ENCODE results near the gene FAM76A. TPM values are rescaled to one million over a fixed set of nuclear protein-coding genes. Genes with fewer than 3 reads are reported as not detected.

Gene FAM76A
- total RNA-seq, 1 donor from 2014 or later, result 9.1 TPM

- H3K27me3 Mint-ChIP-seq (ENCODE audit: unreplicated experiment), result no peaks in the 10 kb centered on the region
- no peaks in the 10 kb centered on the region for H3K9me3 Mint-ChIP-seq (ENCODE audit: unreplicated experiment)
- no peaks in the 10 kb centered on the region for H3K36me3 Mint-ChIP-seq (ENCODE audit: unreplicated experiment)
- no peak for DNase-seq
- H3K4me1 Mint-ChIP-seq (ENCODE audit: low read depth, unreplicated experiment), result no peaks in the 10 kb centered on the region
- no peak for TF ChIP-seq CTCF (IDR thresholded peaks at IDR 0.05; ENCODE audit: partially characterized antibody, unreplicated experiment)
- H3K4me3 Mint-ChIP-seq (ENCODE audit: unreplicated experiment), result no peak overlapping the region
- H3K27ac Mint-ChIP-seq (ENCODE audit: unreplicated experiment), result no peak overlapping the region
Measured at GRCh38 chr1:27763358-27763757, 37.6 kb downstream of the FAM76A start.

GRCh38 chr1:27770293-27770830 is 44.6 kb downstream of the FAM76A start:
- Mint-ChIP-seq H3K27me3 (ENCODE audit: unreplicated experiment) (no peaks in the 10 kb centered on the region), H3K9me3 (ENCODE audit: unreplicated experiment) (peaks cover 4% of the 10 kb centered on the region), H3K36me3 (ENCODE audit: unreplicated experiment) (no peaks in the 10 kb centered on the region), H3K4me1 (ENCODE audit: low read depth, unreplicated experiment) (peaks cover 5% of the 10 kb centered on the region), H3K4me3 (ENCODE audit: unreplicated experiment) (no peak overlapping the region), H3K27ac (ENCODE audit: unreplicated experiment) (no peak overlapping the region)
- no peak for TF ChIP-seq CTCF (IDR thresholded peaks at IDR 0.05; ENCODE audit: partially characterized antibody, unreplicated experiment)
- no peak for DNase-seq

GRCh38 chr1:27772036-27772931 is 46.5 kb downstream of the FAM76A start:
- peaks cover 8% of the 10 kb centered on the region for H3K9me3 Mint-ChIP-seq (ENCODE audit: unreplicated experiment)
- peaks cover 9% of the 10 kb centered on the region for H3K4me1 Mint-ChIP-seq (ENCODE audit: low read depth, unreplicated experiment)
- no peaks in the 10 kb centered on the region for H3K27me3 Mint-ChIP-seq (ENCODE audit: unreplicated experiment)
- TF ChIP-seq CTCF (IDR thresholded peaks at IDR 0.05; ENCODE audit: partially characterized antibody, unreplicated experiment), result no peak
- peak overlapping the region; percentile 78 for H3K4me3 Mint-ChIP-seq (ENCODE audit: unreplicated experiment)
- H3K36me3 Mint-ChIP-seq (ENCODE audit: unreplicated experiment), result no peaks in the 10 kb centered on the region
- peak overlapping the region; percentile 83 for H3K27ac Mint-ChIP-seq (ENCODE audit: unreplicated experiment)
- DNase-seq, result no peak

GRCh38 chr1:27772932-27773825 is 47.4 kb downstream of the FAM76A start, which contains the start of gene STX12:
STX12 (plus strand) TSS chr1:27773219; CDS start chr1:27773308, 89 bp downstream.
- Mint-ChIP-seq H3K4me1 (ENCODE audit: low read depth, unreplicated experiment) (peaks cover 9% of the 10 kb centered on the region), H3K9me3 (ENCODE audit: unreplicated experiment) (peaks cover 8% of the 10 kb centered on the region), H3K36me3 (ENCODE audit: unreplicated experiment) (no peaks in the 10 kb centered on the region), H3K4me3 (ENCODE audit: unreplicated experiment) (peak within 1 kb of the TSS; percentile 99), H3K27ac (ENCODE audit: unreplicated experiment) (peak within 1 kb of the TSS; percentile 94), H3K27me3 (ENCODE audit: unreplicated experiment) (no peaks in the 10 kb centered on the region)
- DNase-seq, result peak; percentile 99
- TF ChIP-seq CTCF (IDR thresholded peaks at IDR 0.05; ENCODE audit: partially characterized antibody, unreplicated experiment), result no peak

Measured in glutamatergic neuron (in vitro differentiated cells).